ENCODE data around the gene COL21A1.

DNA sequence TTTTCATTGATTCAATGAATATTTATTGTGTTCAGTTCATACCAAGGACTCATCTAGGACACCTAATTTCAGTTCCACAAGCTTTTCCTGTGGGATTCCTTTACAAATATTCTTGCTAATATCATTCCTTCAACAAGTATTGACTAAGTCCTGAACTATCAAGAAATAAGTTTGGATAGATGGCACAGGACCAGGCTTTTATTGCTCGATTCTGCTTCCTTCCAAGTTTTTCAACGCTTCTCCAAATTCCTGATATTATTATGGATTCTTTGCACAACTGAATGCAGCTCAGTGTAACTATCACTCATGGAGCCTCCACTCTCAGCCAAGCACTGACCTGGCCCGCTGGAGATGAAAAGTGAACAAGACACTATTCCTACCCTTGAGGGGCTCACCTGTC lies 32.7 kb upstream of the COL21A1 start:
- no peak for TF ChIP-seq EZH2 (IDR thresholded peaks at IDR 0.05; ENCODE audit: borderline replicate concordance, low read depth, low read length, severe bottlenecking)
- TF ChIP-seq, protein P1, sequence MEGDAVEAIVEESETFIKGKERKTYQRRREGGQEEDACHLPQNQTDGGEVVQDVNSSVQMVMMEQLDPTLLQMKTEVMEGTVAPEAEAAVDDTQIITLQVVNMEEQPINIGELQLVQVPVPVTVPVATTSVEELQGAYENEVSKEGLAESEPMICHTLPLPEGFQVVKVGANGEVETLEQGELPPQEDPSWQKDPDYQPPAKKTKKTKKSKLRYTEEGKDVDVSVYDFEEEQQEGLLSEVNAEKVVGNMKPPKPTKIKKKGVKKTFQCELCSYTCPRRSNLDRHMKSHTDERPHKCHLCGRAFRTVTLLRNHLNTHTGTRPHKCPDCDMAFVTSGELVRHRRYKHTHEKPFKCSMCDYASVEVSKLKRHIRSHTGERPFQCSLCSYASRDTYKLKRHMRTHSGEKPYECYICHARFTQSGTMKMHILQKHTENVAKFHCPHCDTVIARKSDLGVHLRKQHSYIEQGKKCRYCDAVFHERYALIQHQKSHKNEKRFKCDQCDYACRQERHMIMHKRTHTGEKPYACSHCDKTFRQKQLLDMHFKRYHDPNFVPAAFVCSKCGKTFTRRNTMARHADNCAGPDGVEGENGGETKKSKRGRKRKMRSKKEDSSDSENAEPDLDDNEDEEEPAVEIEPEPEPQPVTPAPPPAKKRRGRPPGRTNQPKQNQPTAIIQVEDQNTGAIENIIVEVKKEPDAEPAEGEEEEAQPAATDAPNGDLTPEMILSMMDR (IDR thresholded peaks at IDR 0.05; ENCODE audit: borderline replicate concordance, extremely low read depth, low read length, poor library complexity, severe bottlenecking), result no peak

Data from DND-41 (cell line).